HG03442 (cell line): Measurements from ENCODE around the gene PDE6A.
"Not testable (repeated sequence)": the region's sequence is repeated elsewhere in the genome, so short reads cannot be mapped to it uniquely, and the experiment has no call there.

Experiments used
- ATAC-seq: cut with Tn5 transposase; IDR thresholded peaks from one replicate; pipeline ENCODE4 v1.9.1; 2021; ENCODE audit warnings: mild to moderate bottlenecking, moderate library complexity; ENCODE audit not compliant: unreplicated experiment

Gene PDE6A

GRCh38 chr5:149953436-149954121 lies 9.0 kb upstream of the PDE6A start:
- no peak for ATAC-seq

GRCh38 chr5:149951138-149951749 lies 6.7 kb upstream of the PDE6A start:
- ATAC-seq, result no peak

- ATAC-seq, result no peak
Measured at GRCh38 chr5:149948993-149949392, 4.4 kb upstream of the PDE6A start.

GRCh38 chr5:149946118-149946517 lies 1.5 kb upstream of the PDE6A start:
- ATAC-seq, result no peak

GRCh38 chr5:149943177-149943949 lies 1.2 kb downstream of the PDE6A start:
- ATAC-seq, result not testable (repeated sequence)

GRCh38 chr5:149942741-149943169 lies 1.8 kb downstream of the PDE6A start:
- not testable (repeated sequence) for ATAC-seq

GRCh38 chr5:149942199-149942598 lies 2.4 kb downstream of the PDE6A start:
- no peak for ATAC-seq

GRCh38 chr5:149941795-149942194 lies 2.8 kb downstream of the PDE6A start:
- ATAC-seq, result no peak

GRCh38 chr5:149940941-149941644 lies 3.5 kb downstream of the PDE6A start:
- ATAC-seq, result no peak

GRCh38 chr5:149940077-149940574 lies 4.5 kb downstream of the PDE6A start:
- peak; percentile 70 for ATAC-seq

GRCh38 chr5:149939546-149939945 lies 5.0 kb downstream of the PDE6A start:
- no peak for ATAC-seq

- no peak for ATAC-seq
Measured at GRCh38 chr5:149938791-149939358, 5.7 kb downstream of the PDE6A start.

GRCh38 chr5:149938279-149938678 lies 6.3 kb downstream of the PDE6A start:
- ATAC-seq, result no peak

GRCh38 chr5:149937610-149938009 lies 7.0 kb downstream of the PDE6A start:
- ATAC-seq, result no peak

- ATAC-seq, result no peak
Measured at GRCh38 chr5:149936700-149937091, 7.9 kb downstream of the PDE6A start.

GRCh38 chr5:149936044-149936699 lies 8.4 kb downstream of the PDE6A start:
- no peak for ATAC-seq

- no peak for ATAC-seq
Measured at GRCh38 chr5:149935431-149935901, 9.1 kb downstream of the PDE6A start.

GRCh38 chr5:149932445-149933350 lies 11.9 kb downstream of the PDE6A start:
- ATAC-seq, result no peak

- no peak for ATAC-seq
Measured at GRCh38 chr5:149931992-149932436, 12.6 kb downstream of the PDE6A start.
